Upper lobe of right lung (tissue), 1 donor: ENCODE results near the gene TMEM131. TPM values are rescaled to one million over a fixed set of nuclear protein-coding genes. Genes with fewer than 3 reads are reported as not detected.

Experiments used
- ATAC-seq: fragments of 200-7000 bp; cut with Tn5 transposase; one replicate; pipeline ENCODE4 v1.9.1; 2020; ENCODE audit warnings: mild to moderate bottlenecking, moderate library complexity
- DNase-seq: peaks from one replicate; pipeline ENCODE4 v3.0.0-alpha.2; 2020
- H3K27ac ChIP-seq: fragments of 200-600 bp; one replicate; pipeline ENCODE4 v1.8.0; 2022
- H3K27me3 ChIP-seq: fragments of 200-600 bp; one replicate; pipeline ENCODE4 v1.8.0; 2022; ENCODE audit warnings: mild to moderate bottlenecking
- H3K36me3 ChIP-seq: fragments of 200-600 bp; one replicate; pipeline ENCODE4 v1.8.0; 2022
- H3K4me1 ChIP-seq: fragments of 200-600 bp; one replicate; pipeline ENCODE4 v1.8.0; 2022
- H3K4me3 ChIP-seq: fragments of 200-600 bp; one replicate; pipeline ENCODE4 v1.8.0; 2022; ENCODE audit warnings: mild to moderate bottlenecking
- H3K9me3 ChIP-seq: fragments of 200-600 bp; one replicate; pipeline ENCODE4 v1.8.0; 2022
- CTCF ChIP-seq: fragments of 200-600 bp; IDR thresholded peaks from one replicate; pipeline ENCODE4 v1.8.0; 2022; ENCODE audit warnings: antibody characterized with exemption
- intact Hi-C: fragments of 100-400 bp; cut with DNase I; formaldehyde crosslinking; loops from one replicate; pipeline ENCODE4 v1.11.0; 2022
- total RNA-seq: library from RNA; stranded (reverse); fragmentation: NEBNext Ultra II Directional; extraction: Animal tissue kit (Norgen Biotek cat#: 25700); gene quantifications from one replicate; pipeline ENCODE4 v1.2.1, GENCODE V29; 2021
- donor health status: DM: no; HTN: yes; CAD: no; lungs with severe emphysema.

Gene TMEM131
- total RNA-seq, 1 donor from 2014 or later = 43.3 TPM

- intact Hi-C loops = no loop called here
- H3K4me1 ChIP-seq = no peaks in the 10 kb centered on the region
- DNase-seq = peak; percentile 51
- ATAC-seq = no peak
- H3K27ac ChIP-seq = no peak overlapping the region
- H3K9me3 ChIP-seq = no peaks in the 10 kb centered on the region
- H3K36me3 ChIP-seq = no peaks in the 10 kb centered on the region
- no peak for TF ChIP-seq CTCF
- H3K4me3 ChIP-seq = no peak overlapping the region
- no peaks in the 10 kb centered on the region for H3K27me3 ChIP-seq
Observed at GRCh38 chr2:97739020-97739892, 256.5 kb downstream of the TMEM131 start.

GRCh38 chr2:97738179-97739019 lies 257.3 kb downstream of the TMEM131 start:
- Histone ChIP-seq H3K9me3 (no peaks in the 10 kb centered on the region), H3K27ac (no peak overlapping the region), H3K4me1 (no peaks in the 10 kb centered on the region), H3K27me3 (no peaks in the 10 kb centered on the region), H3K36me3 (no peaks in the 10 kb centered on the region), H3K4me3 (no peak overlapping the region)
- no peak for ATAC-seq
- DNase-seq = peak; percentile 50
- TF ChIP-seq CTCF = no peak
- intact Hi-C loops = no loop called here

- H3K27me3 ChIP-seq = no peaks in the 10 kb centered on the region
- no peak overlapping the region for H3K4me3 ChIP-seq
- intact Hi-C loops = no loop called here
- DNase-seq = peak; percentile 52
- H3K27ac ChIP-seq = no peak overlapping the region
- H3K9me3 ChIP-seq = no peaks in the 10 kb centered on the region
- no peak for ATAC-seq
- H3K4me1 ChIP-seq = no peaks in the 10 kb centered on the region
- no peaks in the 10 kb centered on the region for H3K36me3 ChIP-seq
- TF ChIP-seq CTCF = no peak
Observed at GRCh38 chr2:97737421-97738178, 258.1 kb downstream of the TMEM131 start.

DNA sequence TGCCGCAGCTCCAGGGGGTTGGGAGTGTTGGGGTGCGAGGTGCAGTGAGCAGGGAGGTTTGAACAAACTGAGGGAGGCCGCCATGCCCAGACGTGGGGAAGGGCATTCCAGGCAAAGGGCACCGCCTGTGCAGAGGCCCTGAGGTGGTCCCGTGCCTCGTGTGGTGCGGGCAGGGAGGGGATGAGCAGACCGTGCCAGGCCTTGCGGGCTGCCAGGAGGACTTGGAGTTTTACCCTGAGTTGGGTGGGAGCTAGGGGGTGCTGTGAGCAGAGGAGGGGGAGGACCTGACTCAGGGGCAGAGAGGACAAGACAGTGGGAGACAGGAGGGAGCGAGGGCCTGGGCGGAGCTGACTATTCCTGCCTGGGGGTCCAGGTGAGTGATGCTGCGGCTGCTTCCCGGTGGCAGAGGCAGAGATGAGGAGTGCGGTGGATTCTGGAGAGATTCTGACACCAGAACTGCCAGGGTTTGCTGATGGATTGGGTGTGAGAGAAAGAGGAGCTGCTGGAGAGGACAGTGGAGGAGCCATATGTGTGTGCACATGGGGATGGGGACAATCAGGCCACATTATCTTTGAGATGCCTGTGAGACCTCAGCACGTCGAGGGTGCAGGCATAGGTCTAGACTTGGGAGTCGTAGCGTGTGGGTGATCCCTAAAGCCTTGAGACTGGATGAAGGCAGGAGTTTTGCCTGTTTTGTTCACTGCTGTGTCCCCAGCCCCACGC lies 259.0 kb downstream of the TMEM131 start:
- Histone ChIP-seq H3K9me3 (no peaks in the 10 kb centered on the region), H3K4me3 (no peak overlapping the region), H3K27me3 (no peaks in the 10 kb centered on the region), H3K27ac (no peak overlapping the region), H3K4me1 (no peaks in the 10 kb centered on the region), H3K36me3 (no peaks in the 10 kb centered on the region)
- ATAC-seq (no peak), DNase-seq (peak; percentile 48)
- intact Hi-C loops = no loop called here
- no peak for TF ChIP-seq CTCF

- no peaks in the 10 kb centered on the region for H3K27me3 ChIP-seq
- H3K4me1 ChIP-seq = no peaks in the 10 kb centered on the region
- H3K27ac ChIP-seq = no peak overlapping the region
- DNase-seq = no peak
- no peaks in the 10 kb centered on the region for H3K9me3 ChIP-seq
- intact Hi-C loops = no loop called here
- no peak for TF ChIP-seq CTCF
- no peak overlapping the region for H3K4me3 ChIP-seq
- H3K36me3 ChIP-seq = no peaks in the 10 kb centered on the region
- ATAC-seq = no peak
Observed at GRCh38 chr2:97736185-97736584, 259.6 kb downstream of the TMEM131 start.
